Measurements from ENCODE around the gene HOXB6.

The HOXB6 gene

GRCh38 chr17:48565925-48566710 lies 38.7 kb downstream of the HOXB6 start:
- DNase-seq (ENCODE audit: low read depth, low spot score), result no peak

- DNase-seq (ENCODE audit: low read depth, low spot score), result no peak
Observed at GRCh38 chr17:48565022-48565554, 39.7 kb downstream of the HOXB6 start.

- DNase-seq (ENCODE audit: low read depth, low spot score), result no peak
Observed at GRCh38 chr17:48564188-48565021, 40.4 kb downstream of the HOXB6 start.

- no peak for DNase-seq (ENCODE audit: low read depth, low spot score)
Observed at GRCh38 chr17:48563867-48564187, 41.0 kb downstream of the HOXB6 start.

GRCh38 chr17:48563385-48563838 lies 41.4 kb downstream of the HOXB6 start:
- DNase-seq (ENCODE audit: low read depth, low spot score), result no peak

GRCh38 chr17:48562934-48563333 lies 41.9 kb downstream of the HOXB6 start:
- DNase-seq (ENCODE audit: low read depth, low spot score), result no peak

GRCh38 chr17:48561884-48562810 lies 42.6 kb downstream of the HOXB6 start:
- no peak for DNase-seq (ENCODE audit: low read depth, low spot score)

- DNase-seq (ENCODE audit: low read depth, low spot score), result no peak
Observed at GRCh38 chr17:48559840-48560817, 44.7 kb downstream of the HOXB6 start.

GRCh38 chr17:48559122-48559839 lies 45.5 kb downstream of the HOXB6 start:
- DNase-seq (ENCODE audit: low read depth, low spot score), result no peak

GRCh38 chr17:48558831-48559121 lies 46.0 kb downstream of the HOXB6 start:
- DNase-seq (ENCODE audit: low read depth, low spot score), result no peak

GRCh38 chr17:48558057-48558830 lies 46.5 kb downstream of the HOXB6 start:
- DNase-seq (ENCODE audit: low read depth, low spot score), result no peak

- DNase-seq (ENCODE audit: low read depth, low spot score), result no peak
Observed at GRCh38 chr17:48556576-48557401, 48.0 kb downstream of the HOXB6 start.

GRCh38 chr17:48556229-48556575 lies 48.6 kb downstream of the HOXB6 start:
- DNase-seq (ENCODE audit: low read depth, low spot score), result no peak

- no peak for DNase-seq (ENCODE audit: low read depth, low spot score)
Observed at GRCh38 chr17:48555258-48556228, 49.2 kb downstream of the HOXB6 start.

GRCh38 chr17:48554412-48555257 lies 50.2 kb downstream of the HOXB6 start:
- DNase-seq (ENCODE audit: low read depth, low spot score), result no peak

- no peak for DNase-seq (ENCODE audit: low read depth, low spot score)
Observed at GRCh38 chr17:48553826-48554225, 51.0 kb downstream of the HOXB6 start.
